Right lobe of liver (tissue), 4 donors: Measurements from ENCODE around the gene RAVER1.
"Not testable (repeated sequence)": the region's sequence is repeated elsewhere in the genome, so short reads cannot be mapped to it uniquely, and the experiment has no call there.

Experiments used
- CTCF ChIP-seq, 4 donors: fragments of 200-600 bp in 3 of 4; fragments of 450-650 bp in 1 of 4; IDR thresholded peaks; one replicate each; pipeline versions ENCODE4 v1.5.1 to v1.8.0; 2016 to 2022; ENCODE audit warnings: antibody characterized with exemption in 4 of 4, mild to moderate bottlenecking in 2 of 4
- POLR2A ChIP-seq: fragments of 450-650 bp; IDR thresholded peaks from one replicate; pipeline ENCODE4 v1.6.1; 2017; ENCODE audit warnings: antibody characterized with exemption, mild to moderate bottlenecking
- donor health status: DM: no; HTN: no; CAD: no.
- donor health status: DM: no; HTN: no; CAD: no.
- donor health status: DM: no; HTN: yes; CAD: no.

GRCh38 chr19:10377140-10377640 lies 43.9 kb upstream of the RAVER1 start:
- TF ChIP-seq CTCF (IDR thresholded peaks at IDR 0.05); POLR2A: not testable (repeated sequence)
